ENCODE measurements around the gene SIVA1.

SIVA1 gene

DNA sequence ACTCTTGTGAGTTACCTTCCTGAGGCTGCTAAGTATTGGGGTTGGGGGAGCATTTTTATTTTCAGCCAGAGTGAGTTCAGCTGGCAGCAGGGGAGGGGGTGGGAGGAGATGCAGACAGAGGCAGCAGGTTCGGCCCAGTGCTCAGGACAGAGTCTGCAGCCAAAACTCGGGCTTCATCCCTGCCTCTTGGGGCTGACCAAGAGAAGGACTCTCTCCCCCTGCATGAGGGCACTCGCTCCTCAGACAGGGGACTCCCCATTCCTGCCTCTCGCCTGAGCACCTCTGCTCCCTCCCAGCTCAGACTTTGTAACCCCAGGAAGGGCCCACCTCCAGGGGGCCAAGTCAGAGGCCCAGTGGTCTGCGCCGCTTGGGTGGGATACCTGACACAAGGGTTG is 43.7 kb downstream of the SIVA1 start:
- Histone ChIP-seq H3K9me3 (no peaks in the 10 kb centered on the region), H3K4me3 (no peak overlapping the region), H3K27me3 (ENCODE audit: low read depth) (no peaks in the 10 kb centered on the region), H3K4me1 (peaks cover 23% of the 10 kb centered on the region), H3K36me3 (replicated peaks) (peaks cover 10% of the 10 kb centered on the region)
- no peak for DNase-seq (ENCODE audit: low spot score in 2 of 2)
- in situ Hi-C loops (cut with MboI; ENCODE audit: low sequenced_read_pairs) = no loop called here

DNA sequence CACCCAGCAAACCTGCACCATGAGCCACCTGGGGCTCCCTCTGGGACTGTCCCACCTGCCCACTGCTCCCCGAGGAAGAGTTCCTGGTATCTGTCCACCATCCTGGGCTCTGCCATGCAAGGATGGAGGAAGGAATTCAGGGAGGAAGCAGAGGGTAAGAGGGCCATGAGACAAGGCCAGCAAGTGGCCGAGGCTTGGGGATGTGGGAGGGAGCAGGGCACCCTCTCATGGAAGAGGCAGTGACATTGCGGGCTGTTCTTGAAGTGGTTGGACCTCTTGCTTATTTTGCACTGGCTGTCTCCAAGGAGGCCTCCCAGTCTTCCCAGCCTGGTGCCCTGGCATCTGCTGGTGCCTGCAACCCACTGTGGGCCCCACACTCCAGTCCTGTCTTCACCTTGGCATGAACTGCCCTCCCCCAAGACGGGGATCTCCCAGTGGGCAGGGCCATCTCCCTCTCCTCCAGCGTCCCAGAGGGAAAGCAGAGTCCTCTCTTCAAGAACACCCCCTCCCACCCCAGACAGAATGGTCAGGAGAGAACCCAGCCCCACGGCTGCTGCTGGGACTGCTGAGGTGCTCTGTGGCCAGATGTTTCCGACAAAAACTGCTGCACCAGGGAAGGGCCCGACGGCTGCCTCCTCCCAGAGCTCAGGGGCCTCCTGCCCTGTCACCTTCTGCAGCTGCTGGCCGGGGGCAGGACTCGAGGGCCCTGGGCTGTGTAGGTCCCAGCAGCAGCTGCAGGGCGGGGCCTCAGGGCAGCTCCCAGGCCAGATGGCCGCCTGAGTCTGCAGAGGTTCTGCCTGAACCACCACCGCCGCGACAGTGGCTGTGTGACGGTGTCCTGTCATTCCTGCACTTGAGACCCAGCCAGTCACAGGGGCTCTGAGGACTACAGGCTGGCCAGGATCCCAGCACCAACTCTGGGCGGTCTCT is 44.4 kb downstream of the SIVA1 start:
- no peaks in the 10 kb centered on the region for H3K27me3 ChIP-seq (ENCODE audit: low read depth)
- H3K4me1 ChIP-seq = peaks cover 24% of the 10 kb centered on the region
- no peaks in the 10 kb centered on the region for H3K9me3 ChIP-seq
- DNase-seq (ENCODE audit: low spot score in 2 of 2) = no peak
- in situ Hi-C loops (cut with MboI; ENCODE audit: low sequenced_read_pairs) = no loop called here
- no peak overlapping the region for H3K4me3 ChIP-seq
- peaks cover 5% of the 10 kb centered on the region for H3K36me3 ChIP-seq (replicated peaks)

DNA sequence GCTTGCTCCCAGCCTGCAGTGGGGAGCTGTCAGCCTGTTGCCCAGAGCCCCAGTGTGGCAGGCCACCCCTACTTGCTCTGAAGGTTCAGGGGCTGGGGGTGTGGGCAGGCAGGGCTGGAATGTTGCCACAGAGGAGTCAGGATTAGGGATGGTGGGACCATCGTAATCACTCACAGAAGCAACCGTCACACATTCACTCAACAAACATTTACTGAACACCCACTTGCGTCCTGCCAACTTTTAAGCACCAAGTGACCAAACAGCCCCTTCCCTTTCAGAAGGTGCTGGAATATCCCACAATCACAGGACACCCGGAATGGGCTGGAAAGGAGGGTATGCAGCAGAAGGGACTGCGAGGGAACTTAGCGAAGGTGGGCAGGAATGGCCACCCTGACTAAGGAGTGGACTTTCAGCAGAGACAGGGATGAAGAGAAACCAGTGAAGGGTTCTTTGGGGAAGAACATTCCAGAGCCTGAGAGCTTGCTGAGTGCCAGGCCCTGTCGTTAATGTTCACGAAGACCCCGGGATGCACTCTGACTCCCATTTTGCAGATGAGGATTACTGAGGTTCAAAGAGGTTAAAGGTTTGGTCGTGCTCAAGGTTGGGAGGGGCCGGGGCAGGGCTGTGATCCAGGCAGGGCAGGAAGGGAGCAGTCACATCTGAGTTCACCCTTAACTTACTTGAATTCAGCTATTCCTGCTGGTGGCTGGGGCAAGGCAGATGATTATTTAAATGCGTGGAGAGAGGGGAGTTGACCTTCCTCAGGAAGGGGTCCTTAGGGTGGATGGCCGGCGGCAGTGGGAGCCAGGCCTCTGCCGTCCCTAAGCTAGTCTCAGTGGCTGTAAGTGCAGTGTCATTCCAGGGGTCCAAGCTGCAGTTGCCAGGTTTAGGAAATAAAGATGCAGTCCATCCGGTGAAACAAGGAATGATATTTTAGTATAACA is 45.6 kb downstream of the SIVA1 start:
- peaks cover 3% of the 10 kb centered on the region for H3K36me3 ChIP-seq (replicated peaks)
- H3K27me3 ChIP-seq (ENCODE audit: low read depth) = no peaks in the 10 kb centered on the region
- no peak for DNase-seq (ENCODE audit: low spot score in 2 of 2)
- no peak overlapping the region for H3K4me3 ChIP-seq
- H3K4me1 ChIP-seq = peaks cover 18% of the 10 kb centered on the region
- in situ Hi-C loops (cut with MboI; ENCODE audit: low sequenced_read_pairs) = no loop called here
- no peaks in the 10 kb centered on the region for H3K9me3 ChIP-seq

DNA sequence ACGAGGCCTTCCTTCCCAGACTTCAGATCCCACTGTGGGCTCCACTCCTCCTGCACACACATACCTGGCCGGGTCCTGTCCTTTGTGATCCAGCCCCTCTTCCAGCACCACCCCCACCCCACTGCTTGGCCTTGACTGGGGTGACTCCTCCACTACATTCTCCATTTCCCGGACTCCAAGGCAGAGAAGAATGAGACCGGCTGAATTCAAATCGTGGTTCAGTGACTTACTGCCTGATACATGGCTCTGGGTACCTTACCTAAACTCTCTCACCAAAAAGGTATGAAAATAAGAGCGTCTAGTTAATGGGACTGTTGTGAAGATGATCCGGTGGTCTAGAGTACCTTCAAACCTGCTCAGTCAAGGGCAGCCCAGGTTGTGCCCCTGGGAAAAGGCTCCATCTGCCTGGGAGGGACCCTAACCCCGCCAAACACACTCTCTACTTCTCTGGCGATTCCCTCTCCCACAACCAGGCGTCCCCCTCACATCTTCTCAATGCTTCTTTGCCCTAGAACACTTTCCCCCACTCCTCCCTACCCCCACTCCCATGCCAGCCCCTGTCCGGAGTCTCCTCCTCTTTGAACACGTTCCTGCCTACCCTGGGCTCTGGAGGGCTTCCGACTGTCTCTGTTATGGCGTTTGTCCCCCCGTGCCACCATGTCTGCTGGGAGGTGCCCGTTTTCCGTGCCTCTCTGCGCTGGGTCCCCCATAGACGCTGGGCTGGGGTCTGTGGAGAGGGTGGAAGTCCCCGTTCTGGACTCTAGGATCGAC is 46.5 kb downstream of the SIVA1 start:
- peak overlapping the region; percentile 23 for H3K4me3 ChIP-seq

DNA sequence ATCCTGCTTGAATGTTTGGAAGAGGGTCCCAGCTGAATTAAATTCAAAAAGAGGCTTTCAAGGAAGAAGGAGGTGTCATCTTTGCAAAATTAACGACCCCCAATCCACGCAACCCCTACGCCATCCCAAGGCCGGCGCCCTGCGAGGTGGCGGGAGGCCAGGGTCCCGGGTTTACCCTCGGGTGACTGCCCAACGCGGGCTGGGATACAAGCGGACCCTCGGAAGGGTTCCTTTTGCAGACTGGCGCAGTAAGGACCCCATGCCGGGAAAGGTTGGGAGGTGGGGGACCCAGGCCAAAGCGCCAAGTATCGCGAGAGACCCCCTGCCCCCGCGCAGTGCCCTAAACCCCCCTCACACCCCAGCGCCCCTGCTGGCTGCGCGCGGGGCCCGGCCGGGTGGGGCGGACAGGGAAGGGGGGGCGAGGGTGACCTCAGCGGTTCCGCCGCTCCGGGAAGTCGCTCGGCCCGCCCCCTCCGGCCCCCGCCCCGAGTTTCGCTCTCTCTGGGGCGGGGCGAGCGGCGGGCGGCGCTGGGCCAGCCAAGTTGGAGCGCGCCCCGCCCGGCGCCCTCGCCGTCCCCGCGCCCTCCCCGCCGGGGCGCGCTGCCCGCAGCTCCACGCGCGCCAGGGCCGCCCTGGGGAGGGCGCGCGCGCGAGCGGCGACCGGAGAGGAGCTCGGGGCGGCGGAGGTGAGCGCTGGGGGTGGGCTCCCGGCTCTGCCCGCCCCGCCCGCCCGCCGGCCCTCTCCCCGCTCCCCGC is 47.2 kb downstream of the SIVA1 start:
- Histone ChIP-seq H3K4me3 (peak overlapping the region; percentile 23), H3K4me1 (peaks cover 12% of the 10 kb centered on the region), H3K27me3 (ENCODE audit: low read depth) (no peaks in the 10 kb centered on the region), H3K36me3 (replicated peaks) (no peaks in the 10 kb centered on the region), H3K9me3 (no peaks in the 10 kb centered on the region)
- in situ Hi-C loops (cut with MboI; ENCODE audit: low sequenced_read_pairs) = no loop called here
- peak; percentile 46 to 85 for DNase-seq (ENCODE audit: low spot score in 2 of 2)

More for the DNA sequence above, 46.5 kb downstream of the SIVA1 start:
- in situ Hi-C loops (cut with MboI; ENCODE audit: low sequenced_read_pairs) = no loop called here
- no peaks in the 10 kb centered on the region for H3K27me3 ChIP-seq (ENCODE audit: low read depth)
- H3K9me3 ChIP-seq = no peaks in the 10 kb centered on the region
- peaks cover 12% of the 10 kb centered on the region for H3K4me1 ChIP-seq
- DNase-seq (ENCODE audit: low spot score in 2 of 2) = no peak
- no peaks in the 10 kb centered on the region for H3K36me3 ChIP-seq (replicated peaks)

DNA sequence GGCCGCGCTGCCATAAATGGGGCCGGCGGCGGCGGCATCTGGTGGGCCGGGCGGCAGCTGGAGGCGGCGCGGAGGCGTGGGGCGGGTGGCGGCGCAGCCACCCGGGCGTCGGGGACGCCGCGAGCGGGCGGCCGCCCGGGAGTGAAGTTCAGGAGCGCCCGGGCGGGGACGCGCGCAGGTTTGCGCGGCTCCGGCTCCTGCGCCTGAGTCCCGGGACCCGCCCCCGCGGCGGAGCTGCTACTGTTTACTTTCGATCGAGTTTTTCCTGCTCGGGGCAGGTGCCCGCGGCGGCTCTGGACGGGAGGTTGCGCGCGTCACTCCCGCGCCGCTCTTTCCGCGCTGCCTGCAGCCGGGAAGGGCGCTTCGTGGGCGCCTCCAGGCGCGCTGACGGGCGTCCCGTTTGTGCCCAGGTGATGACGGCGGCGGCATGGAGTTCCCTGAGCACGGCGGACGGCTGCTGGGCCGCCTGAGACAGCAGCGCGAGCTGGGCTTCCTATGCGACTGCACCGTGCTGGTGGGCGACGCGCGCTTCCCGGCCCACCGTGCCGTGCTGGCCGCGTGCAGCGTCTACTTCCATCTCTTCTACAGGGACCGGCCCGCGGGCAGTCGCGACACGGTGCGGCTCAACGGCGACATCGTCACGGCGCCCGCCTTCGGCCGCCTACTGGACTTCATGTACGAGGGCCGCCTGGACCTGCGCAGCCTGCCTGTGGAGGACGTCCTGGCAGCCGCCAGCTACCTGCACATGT is 48.0 kb downstream of the SIVA1 start, which contains the start of gene ZBTB42:
Gene ZBTB42 (plus strand): TSS at position 331 of the 749 bp plus-strand sequence. CDS start 97 bp downstream, at position 428.
- peak; percentile 20 to 70 for DNase-seq (ENCODE audit: low spot score in 2 of 2)
- Histone ChIP-seq H3K4me1 (peaks cover 10% of the 10 kb centered on the region), H3K4me3 (peak within 1 kb of the TSS; percentile 45), H3K27me3 (ENCODE audit: low read depth) (no peaks in the 10 kb centered on the region), H3K9me3 (no peaks in the 10 kb centered on the region), H3K36me3 (replicated peaks) (no peaks in the 10 kb centered on the region)
- in situ Hi-C loops (cut with MboI; ENCODE audit: low sequenced_read_pairs) = no loop called here

DNA sequence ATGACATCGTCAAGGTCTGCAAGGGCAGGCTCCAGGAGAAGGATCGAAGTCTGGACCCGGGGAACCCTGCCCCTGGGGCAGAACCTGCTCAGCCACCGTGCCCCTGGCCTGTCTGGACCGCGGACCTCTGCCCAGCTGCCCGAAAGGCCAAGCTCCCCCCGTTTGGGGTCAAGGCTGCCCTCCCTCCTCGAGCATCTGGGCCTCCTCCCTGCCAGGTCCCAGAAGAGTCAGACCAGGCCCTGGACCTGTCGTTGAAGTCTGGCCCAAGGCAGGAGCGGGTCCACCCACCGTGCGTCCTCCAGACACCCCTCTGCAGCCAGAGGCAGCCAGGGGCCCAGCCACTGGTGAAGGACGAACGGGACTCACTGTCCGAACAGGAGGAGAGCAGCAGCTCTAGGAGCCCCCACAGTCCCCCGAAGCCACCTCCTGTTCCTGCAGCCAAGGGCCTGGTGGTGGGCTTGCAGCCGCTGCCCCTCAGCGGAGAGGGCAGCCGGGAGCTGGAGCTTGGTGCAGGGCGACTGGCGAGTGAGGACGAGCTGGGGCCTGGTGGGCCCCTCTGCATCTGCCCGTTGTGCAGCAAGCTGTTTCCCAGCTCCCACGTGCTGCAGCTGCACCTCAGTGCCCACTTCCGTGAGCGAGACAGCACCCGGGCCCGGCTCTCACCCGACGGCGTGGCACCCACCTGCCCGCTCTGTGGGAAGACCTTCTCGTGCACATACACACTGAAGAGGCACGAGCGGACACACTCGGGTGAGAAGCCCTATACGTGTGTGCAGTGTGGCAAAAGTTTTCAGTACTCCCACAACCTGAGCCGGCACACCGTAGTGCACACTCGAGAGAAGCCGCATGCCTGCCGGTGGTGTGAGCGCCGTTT is 48.8 kb downstream of the SIVA1 start:
- Histone ChIP-seq H3K27me3 (ENCODE audit: low read depth) (no peaks in the 10 kb centered on the region), H3K9me3 (no peaks in the 10 kb centered on the region), H3K4me3 (peak overlapping the region; percentile 45), H3K36me3 (replicated peaks) (no peaks in the 10 kb centered on the region), H3K4me1 (0 out of 2 replicates have a peak, but pooled peaks cover 4% of the 10 kb centered on the region)
- in situ Hi-C loops (cut with MboI; ENCODE audit: low sequenced_read_pairs) = no loop called here
- DNase-seq (ENCODE audit: low spot score in 2 of 2) = no peak

DNA sequence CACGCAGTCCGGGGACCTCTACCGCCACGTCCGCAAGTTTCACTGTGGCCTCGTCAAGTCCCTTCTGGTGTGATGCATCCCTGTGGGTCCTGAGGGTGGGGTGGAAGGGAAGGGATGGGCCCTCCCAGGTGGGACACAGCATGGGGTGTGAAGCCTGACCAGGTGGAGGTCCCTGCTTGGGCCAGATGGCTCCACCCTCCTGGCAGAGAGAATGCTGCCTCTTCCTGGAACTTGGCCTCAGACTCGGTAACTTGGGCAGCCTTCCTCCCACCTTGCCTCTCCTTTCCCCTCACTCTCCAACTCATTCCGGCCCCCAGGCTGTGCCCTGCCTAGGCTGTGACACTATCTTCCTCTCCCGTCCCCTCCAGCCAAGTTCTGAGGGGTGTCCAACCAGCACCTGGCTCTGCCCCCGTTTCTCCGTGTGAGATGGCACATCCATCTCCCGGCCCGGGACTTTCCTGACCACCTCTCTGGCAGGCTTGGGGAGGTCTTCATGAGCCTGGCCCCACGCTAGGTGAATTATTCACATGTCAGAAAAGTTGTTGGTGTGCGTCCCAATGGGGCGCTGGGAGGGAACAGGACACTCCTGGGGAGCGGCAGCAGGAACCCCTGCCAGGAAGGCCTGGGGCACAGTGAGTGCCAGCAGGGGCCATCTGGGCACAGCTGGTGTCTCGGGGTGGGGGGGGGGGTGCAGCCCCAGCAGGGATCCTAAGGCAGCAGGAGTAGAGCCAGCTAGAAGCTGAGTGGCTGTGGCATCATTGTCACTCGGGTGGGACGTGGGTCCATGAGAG is 49.6 kb downstream of the SIVA1 start:
- DNase-seq (ENCODE audit: low spot score in 2 of 2) = no peak
- in situ Hi-C loops (cut with MboI; ENCODE audit: low sequenced_read_pairs) = no loop called here
- Histone ChIP-seq H3K27me3 (ENCODE audit: low read depth) (no peaks in the 10 kb centered on the region), H3K9me3 (no peaks in the 10 kb centered on the region), H3K36me3 (replicated peaks) (no peaks in the 10 kb centered on the region), H3K4me1 (0 out of 2 replicates have a peak, but pooled peaks cover 4% of the 10 kb centered on the region), H3K4me3 (no peak overlapping the region)

DNA sequence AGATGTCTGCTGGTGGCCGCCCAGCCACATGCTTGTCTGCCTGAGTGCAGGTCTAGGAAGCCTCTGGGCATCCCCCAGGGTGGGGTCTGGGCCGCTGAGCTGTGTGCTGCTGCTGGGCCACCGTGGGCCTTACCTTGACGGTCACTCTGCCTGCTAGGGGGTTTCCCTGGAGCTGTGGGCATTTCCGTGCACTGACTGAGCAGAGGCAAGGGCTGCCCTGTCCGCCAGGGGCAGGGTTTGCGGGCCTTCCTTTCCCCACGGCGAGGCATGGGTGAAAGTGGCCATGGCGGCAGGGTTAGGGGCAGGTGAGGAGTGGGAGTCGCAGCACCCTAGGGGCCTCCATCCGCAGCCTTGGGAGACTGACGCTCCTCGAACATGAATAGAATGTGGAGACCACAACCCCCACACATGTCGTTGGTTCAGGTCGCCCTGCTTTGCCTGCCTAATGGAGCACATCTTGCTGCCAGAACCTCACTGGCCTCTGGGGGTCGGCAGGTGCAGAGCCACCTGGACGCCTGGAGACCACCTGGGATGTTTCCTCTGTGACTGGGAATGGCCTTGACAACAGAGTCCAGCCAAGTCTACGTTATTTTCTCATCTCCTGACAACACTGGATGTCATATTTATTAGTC is 50.4 kb downstream of the SIVA1 start:
- no peaks in the 10 kb centered on the region for H3K36me3 ChIP-seq (replicated peaks)
- H3K27me3 ChIP-seq (ENCODE audit: low read depth) = no peaks in the 10 kb centered on the region
- H3K9me3 ChIP-seq = no peaks in the 10 kb centered on the region
- DNase-seq (ENCODE audit: low spot score in 2 of 2) = no peak
- in situ Hi-C loops (cut with MboI; ENCODE audit: low sequenced_read_pairs) = no loop called here
- 0 out of 2 replicates have a peak, but pooled peaks cover 4% of the 10 kb centered on the region for H3K4me1 ChIP-seq
- H3K4me3 ChIP-seq = no peak overlapping the region

DNA sequence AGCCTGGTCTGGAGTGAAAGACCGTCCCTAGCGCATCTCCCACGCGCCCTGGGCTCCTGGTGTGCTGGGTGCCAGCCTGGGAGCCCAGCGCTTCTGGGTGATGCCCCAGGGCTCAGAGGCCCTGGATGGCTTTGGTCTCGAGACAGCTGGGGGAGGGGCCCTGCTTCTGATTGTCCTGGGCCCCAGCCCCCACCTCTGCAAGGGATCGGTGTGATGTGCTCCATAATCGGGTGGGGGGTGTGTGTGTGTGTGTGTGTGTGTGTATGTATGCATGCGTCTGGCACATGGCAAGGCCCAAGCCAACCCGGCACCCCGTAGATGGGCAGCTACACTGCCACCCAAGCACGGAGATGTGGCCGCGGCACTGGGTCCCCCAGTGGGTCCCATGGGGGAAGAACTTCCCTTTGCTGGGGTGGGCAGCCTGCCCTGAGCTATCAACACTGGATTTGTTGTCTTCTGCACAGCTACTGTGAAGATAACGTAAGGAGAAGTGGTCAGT is 51.0 kb downstream of the SIVA1 start:
- no peak overlapping the region for H3K4me3 ChIP-seq
- H3K36me3 ChIP-seq (replicated peaks) = no peaks in the 10 kb centered on the region
- no peaks in the 10 kb centered on the region for H3K27me3 ChIP-seq (ENCODE audit: low read depth)
- no peak for DNase-seq (ENCODE audit: low spot score in 2 of 2)
- in situ Hi-C loops (cut with MboI; ENCODE audit: low sequenced_read_pairs) = no loop called here
- H3K9me3 ChIP-seq = no peaks in the 10 kb centered on the region
- H3K4me1 ChIP-seq = 0 out of 2 replicates have a peak, but pooled peaks cover 4% of the 10 kb centered on the region
